OCI-LY1 (cell line): ENCODE measurements around the gene DBNDD1.

Experiments used
- H2AFZ ChIP-seq: fragments of 200-600 bp; sonication (generic), shearing (Covaris generic); 2 replicates; pipeline ENCODE4 v1.6.0; 2014; ENCODE audit warnings: antibody characterized with exemption, mild to moderate bottlenecking, low read length
- H3F3A ChIP-seq: fragments of 200-600 bp; sonication (generic), shearing (Covaris generic); 2 replicates; pipeline ENCODE4 v1.6.0; 2014; ENCODE audit warnings: mild to moderate bottlenecking, antibody characterized with exemption, low read length, moderate library complexity; ENCODE audit not compliant: insufficient read depth
- H3K27ac ChIP-seq: fragments of 200-600 bp; sonication (generic); 2 replicates; pipeline ENCODE4 v1.5.1; 2014; ENCODE audit warnings: low read length, mixed run types, mild to moderate bottlenecking, low read depth; ENCODE audit not compliant: poor library complexity, severe bottlenecking
- H3K27me3 ChIP-seq: fragments of 200-600 bp; sonication (generic); 2 replicates; pipeline ENCODE4 v1.6.0; 2014; ENCODE audit warnings: antibody characterized with exemption, mild to moderate bottlenecking, low read length, moderate library complexity; ENCODE audit not compliant: insufficient read depth
- H3K36me3 ChIP-seq: fragments of 200-600 bp; sonication (generic); 2 replicates; pipeline ENCODE4 v1.6.1; 2014; ENCODE audit warnings: mild to moderate bottlenecking, antibody characterized with exemption, low read length, moderate library complexity, mixed read lengths; ENCODE audit not compliant: insufficient read depth
- H3K4me1 ChIP-seq: fragments of 200-600 bp; sonication (generic); 2 replicates; pipeline ENCODE4 v1.5.1; 2014; ENCODE audit warnings: mild to moderate bottlenecking, low read length, moderate library complexity; ENCODE audit not compliant: insufficient read depth, severe bottlenecking
- H3K4me2 ChIP-seq: fragments of 200-600 bp; sonication (generic), shearing (Covaris generic); 2 replicates; pipeline ENCODE4 v1.6.1; 2014; ENCODE audit warnings: low read length
- H3K4me3 ChIP-seq: fragments of 200-600 bp; sonication (generic); 2 replicates; pipeline ENCODE4 v1.5.1; 2014; ENCODE audit warnings: low read length, low read depth, mild to moderate bottlenecking, mixed read lengths; ENCODE audit not compliant: poor library complexity, severe bottlenecking
- H3K79me2 ChIP-seq: fragments of 200-600 bp; shearing (Covaris generic); 2 replicates; pipeline ENCODE4 v1.6.1; 2016; ENCODE audit warnings: mixed run types, low read length, mixed read lengths; ENCODE audit not compliant: insufficient read depth
- H3K9ac ChIP-seq: fragments of 200-600 bp; sonication (generic), shearing (Covaris generic); 2 replicates; pipeline ENCODE4 v1.6.1; 2014; ENCODE audit warnings: mild to moderate bottlenecking, low read length, mixed read lengths
- H3K9me2 ChIP-seq: fragments of 200-600 bp; sonication (generic), shearing (Covaris generic); 2 replicates; pipeline ENCODE4 v1.6.1; 2014; ENCODE audit warnings: low read depth, mild to moderate bottlenecking, low read length, mixed read lengths
- H3K9me3 ChIP-seq: fragments of 200-600 bp; shearing (Covaris generic); 2 replicates; pipeline ENCODE4 v1.6.1; 2014; ENCODE audit warnings: low read length, mixed read lengths
- H4K20me1 ChIP-seq: fragments of 200-600 bp; sonication (generic), shearing (Covaris generic); 2 replicates; pipeline ENCODE4 v1.6.0; 2016; ENCODE audit warnings: mild to moderate bottlenecking, low read length; ENCODE audit not compliant: insufficient read depth
- EZH2 ChIP-seq: fragments of 200-600 bp; sonication (generic), shearing (Covaris generic); IDR thresholded peaks from 2 replicates; pipeline ENCODE4 v1.8.0; 2017; ENCODE audit warnings: borderline replicate concordance, mixed run types, mild to moderate bottlenecking, antibody characterized with exemption, low read length, moderate library complexity, mixed read lengths
- TF ChIP-seq, protein P1 (sequence below): fragments of 200-600 bp; sonication (generic), shearing (Covaris generic); IDR thresholded peaks from 2 replicates; pipeline ENCODE4 v1.5.1; 2017; ENCODE audit warnings: mild to moderate bottlenecking, antibody characterized with exemption, low read length, moderate library complexity, mixed read lengths

The DBNDD1 gene

DNA sequence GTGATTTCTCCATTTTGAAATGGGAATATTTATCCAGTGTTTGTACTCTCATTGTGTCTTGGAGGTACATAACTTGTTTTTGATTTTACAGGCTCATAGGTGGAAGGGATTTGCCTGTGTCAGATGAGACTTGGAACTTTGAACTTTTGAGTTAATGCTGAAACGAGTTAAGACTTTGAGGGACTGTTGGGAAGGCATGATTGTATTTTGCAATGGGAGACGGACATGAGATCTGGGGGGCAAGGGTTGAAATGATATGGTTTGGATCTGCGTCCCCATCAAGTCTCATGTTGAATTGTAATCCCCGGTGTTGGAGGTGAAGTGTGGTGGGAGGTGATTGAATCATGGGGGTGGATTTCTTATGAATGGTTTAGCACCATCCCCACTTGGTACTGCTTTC is 36.1 kb upstream of the DBNDD1 start:
- TF ChIP-seq, protein P1, sequence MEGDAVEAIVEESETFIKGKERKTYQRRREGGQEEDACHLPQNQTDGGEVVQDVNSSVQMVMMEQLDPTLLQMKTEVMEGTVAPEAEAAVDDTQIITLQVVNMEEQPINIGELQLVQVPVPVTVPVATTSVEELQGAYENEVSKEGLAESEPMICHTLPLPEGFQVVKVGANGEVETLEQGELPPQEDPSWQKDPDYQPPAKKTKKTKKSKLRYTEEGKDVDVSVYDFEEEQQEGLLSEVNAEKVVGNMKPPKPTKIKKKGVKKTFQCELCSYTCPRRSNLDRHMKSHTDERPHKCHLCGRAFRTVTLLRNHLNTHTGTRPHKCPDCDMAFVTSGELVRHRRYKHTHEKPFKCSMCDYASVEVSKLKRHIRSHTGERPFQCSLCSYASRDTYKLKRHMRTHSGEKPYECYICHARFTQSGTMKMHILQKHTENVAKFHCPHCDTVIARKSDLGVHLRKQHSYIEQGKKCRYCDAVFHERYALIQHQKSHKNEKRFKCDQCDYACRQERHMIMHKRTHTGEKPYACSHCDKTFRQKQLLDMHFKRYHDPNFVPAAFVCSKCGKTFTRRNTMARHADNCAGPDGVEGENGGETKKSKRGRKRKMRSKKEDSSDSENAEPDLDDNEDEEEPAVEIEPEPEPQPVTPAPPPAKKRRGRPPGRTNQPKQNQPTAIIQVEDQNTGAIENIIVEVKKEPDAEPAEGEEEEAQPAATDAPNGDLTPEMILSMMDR = no peak
- no peak for TF ChIP-seq EZH2
- no peaks in the 10 kb centered on the region for H3K9me2 ChIP-seq
- no peak overlapping the region for H2AFZ ChIP-seq
- no peak overlapping the region for H3K9ac ChIP-seq
- no peak overlapping the region for H3K27ac ChIP-seq
- H3K4me1 ChIP-seq = no peaks in the 10 kb centered on the region
- H3K9me3 ChIP-seq = peaks cover 13% of the 10 kb centered on the region; the same call in 1 of the 2 replicates
- no peak overlapping the region for H3K4me2 ChIP-seq
- H4K20me1 ChIP-seq = no peaks in the 10 kb centered on the region
- H3K79me2 ChIP-seq = no peaks in the 10 kb centered on the region
- H3F3A ChIP-seq = no peaks in the 10 kb centered on the region
- H3K4me3 ChIP-seq = no peak overlapping the region
- peaks cover 6% of the 10 kb centered on the region; the same call in 1 of the 2 replicates for H3K27me3 ChIP-seq
- H3K36me3 ChIP-seq = no peaks in the 10 kb centered on the region; the same call in 1 of the 2 replicates

DNA sequence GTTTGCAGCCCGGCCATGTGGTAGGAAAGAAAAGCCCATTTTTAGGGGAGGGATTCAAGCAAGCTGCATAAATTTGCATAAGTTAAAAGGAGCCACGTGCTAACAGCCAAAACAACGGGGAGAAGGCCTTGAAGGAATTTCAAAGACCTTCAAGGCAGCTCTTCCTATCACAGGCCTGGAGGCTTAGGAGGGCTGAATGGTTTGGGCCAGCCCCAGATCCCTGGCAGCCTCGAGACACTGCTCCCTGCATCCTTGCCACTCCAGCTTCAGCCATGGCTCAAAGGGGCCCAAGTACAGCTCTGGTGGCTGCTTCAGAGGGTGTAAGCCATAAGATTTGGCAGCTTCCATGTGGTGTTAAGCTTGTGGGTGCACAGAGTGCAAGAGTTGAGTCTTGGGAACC is 35.3 kb upstream of the DBNDD1 start:
- Histone ChIP-seq H3F3A (no peaks in the 10 kb centered on the region), H3K9me3 (peaks cover 13% of the 10 kb centered on the region; the same call in 1 of the 2 replicates)
- TF ChIP-seq, protein P1 = no peak
- no peak for TF ChIP-seq EZH2

DNA sequence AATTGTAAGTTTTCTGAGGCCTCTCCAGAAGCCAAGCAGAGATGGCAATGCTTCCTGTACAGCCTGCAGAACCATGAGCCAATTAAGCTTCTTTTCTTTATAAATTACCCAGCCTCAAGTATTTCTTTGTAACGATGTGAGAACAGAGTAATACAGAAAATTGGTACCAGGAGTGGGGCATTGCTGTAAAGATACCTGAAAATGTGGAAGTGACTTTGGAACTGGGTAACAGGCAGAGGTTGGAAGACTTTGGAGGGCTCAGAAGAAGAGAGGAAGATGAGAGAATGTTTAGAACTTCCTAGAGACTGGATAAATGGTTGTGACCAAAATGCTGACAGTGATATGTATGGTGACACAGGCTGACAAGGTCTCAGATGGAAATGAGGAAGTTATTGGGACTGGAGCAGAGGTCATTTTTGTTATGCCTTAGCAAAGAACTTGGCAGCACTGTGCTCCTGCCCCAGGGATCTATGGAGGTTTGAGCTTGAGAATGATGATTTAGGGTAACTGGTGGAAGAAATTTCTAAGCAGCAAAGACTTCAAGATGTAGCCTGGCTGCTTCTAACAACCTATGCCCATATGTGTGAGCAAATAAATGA is 34.7 kb upstream of the DBNDD1 start:
- H3K4me2 ChIP-seq = no peak overlapping the region
- H3K9ac ChIP-seq = no peak overlapping the region

More for the DNA sequence above, 35.3 kb upstream of the DBNDD1 start:
- Histone ChIP-seq H3K9me2 (no peaks in the 10 kb centered on the region), H3K79me2 (no peaks in the 10 kb centered on the region), H2AFZ (no peak overlapping the region), H3K4me2 (no peak overlapping the region), H3K27me3 (peaks cover 6% of the 10 kb centered on the region; the same call in 1 of the 2 replicates), H3K36me3 (no peaks in the 10 kb centered on the region; the same call in 1 of the 2 replicates), H3K27ac (no peak overlapping the region), H3K9ac (no peak overlapping the region), H4K20me1 (no peaks in the 10 kb centered on the region), H3K4me1 (no peaks in the 10 kb centered on the region), H3K4me3 (no peak overlapping the region)

More for the DNA sequence above, 34.7 kb upstream of the DBNDD1 start:
- Histone ChIP-seq H3K36me3 (no peaks in the 10 kb centered on the region; the same call in 1 of the 2 replicates), H3K4me1 (no peaks in the 10 kb centered on the region), H3K9me2 (no peaks in the 10 kb centered on the region), H2AFZ (no peak overlapping the region), H4K20me1 (no peaks in the 10 kb centered on the region), H3K79me2 (no peaks in the 10 kb centered on the region), H3F3A (no peaks in the 10 kb centered on the region), H3K27me3 (peaks cover 6% of the 10 kb centered on the region; the same call in 1 of the 2 replicates), H3K4me3 (no peak overlapping the region), H3K9me3 (peaks cover 13% of the 10 kb centered on the region; the same call in 1 of the 2 replicates), H3K27ac (no peak overlapping the region)
- TF ChIP-seq EZH2 = no peak
- TF ChIP-seq, protein P1 = no peak
